Measurements from ENCODE around the gene ZNF362. TPM values are rescaled to one million over a fixed set of nuclear protein-coding genes. Genes with fewer than 3 reads are reported as not detected.
A peak's percentile ranks its signal among the peaks of the same experiment; 100 is the strongest.

Gene ZNF362
- total RNA-seq, 1 experiment from 2014 or later: 26.9 TPM

DNA sequence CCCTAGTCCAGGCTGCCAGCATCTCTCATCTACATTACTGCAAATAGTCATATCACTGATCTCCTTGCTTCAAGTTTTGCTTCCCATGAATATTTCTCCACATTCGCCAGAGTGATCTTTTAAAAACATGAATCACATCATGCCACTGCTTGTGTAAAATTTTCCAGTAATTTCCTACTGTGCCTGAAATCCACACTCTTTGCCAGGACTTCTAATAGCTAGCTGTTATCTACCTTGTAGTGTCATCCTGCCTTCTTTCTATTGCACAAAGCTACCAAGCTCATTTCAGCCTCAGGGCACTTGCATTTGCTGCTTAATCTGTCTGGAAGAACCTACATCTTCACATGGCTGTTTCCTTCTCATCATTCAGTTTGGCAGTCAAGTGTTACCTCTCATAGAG lies 33.9 kb upstream of the ZNF362 start:
- peak overlapping the region; percentile 36 for H3K27ac Mint-ChIP-seq (ENCODE audit: unreplicated experiment)
- H3K4me3 ChIP-seq (ENCODE audit: low read depth, low read length): no peak overlapping the region
- peaks cover 6% of the 10 kb centered on the region for H3K36me3 Mint-ChIP-seq (ENCODE audit: insufficient read depth, unreplicated experiment)
- no peaks in the 10 kb centered on the region for H3K27me3 Mint-ChIP-seq (ENCODE audit: insufficient read depth, unreplicated experiment)
- H3K36me3 ChIP-seq (ENCODE audit: control insufficient read depth, insufficient read depth, low read length): no peaks in the 10 kb centered on the region
- ChIA-PET CTCF (no interaction called here), POLR2A (no interaction called here)
- no TSS peak for BruUV-seq (replicated peaks)
- peaks cover 23% of the 10 kb centered on the region for H3K4me1 Mint-ChIP-seq (ENCODE audit: low read depth, unreplicated experiment)
- H3K9me3 Mint-ChIP-seq (ENCODE audit: unreplicated experiment): peaks cover 16% of the 10 kb centered on the region
- H3K27me3 ChIP-seq (replicated peaks; ENCODE audit: control insufficient read depth, insufficient read depth, low read length): no peaks in the 10 kb centered on the region
- peaks cover 6% of the 10 kb centered on the region; the same call in 1 of the 2 replicates for H3K9me3 ChIP-seq
- DNase-seq: no peak
- TF ChIP-seq, protein P1, sequence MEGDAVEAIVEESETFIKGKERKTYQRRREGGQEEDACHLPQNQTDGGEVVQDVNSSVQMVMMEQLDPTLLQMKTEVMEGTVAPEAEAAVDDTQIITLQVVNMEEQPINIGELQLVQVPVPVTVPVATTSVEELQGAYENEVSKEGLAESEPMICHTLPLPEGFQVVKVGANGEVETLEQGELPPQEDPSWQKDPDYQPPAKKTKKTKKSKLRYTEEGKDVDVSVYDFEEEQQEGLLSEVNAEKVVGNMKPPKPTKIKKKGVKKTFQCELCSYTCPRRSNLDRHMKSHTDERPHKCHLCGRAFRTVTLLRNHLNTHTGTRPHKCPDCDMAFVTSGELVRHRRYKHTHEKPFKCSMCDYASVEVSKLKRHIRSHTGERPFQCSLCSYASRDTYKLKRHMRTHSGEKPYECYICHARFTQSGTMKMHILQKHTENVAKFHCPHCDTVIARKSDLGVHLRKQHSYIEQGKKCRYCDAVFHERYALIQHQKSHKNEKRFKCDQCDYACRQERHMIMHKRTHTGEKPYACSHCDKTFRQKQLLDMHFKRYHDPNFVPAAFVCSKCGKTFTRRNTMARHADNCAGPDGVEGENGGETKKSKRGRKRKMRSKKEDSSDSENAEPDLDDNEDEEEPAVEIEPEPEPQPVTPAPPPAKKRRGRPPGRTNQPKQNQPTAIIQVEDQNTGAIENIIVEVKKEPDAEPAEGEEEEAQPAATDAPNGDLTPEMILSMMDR (IDR thresholded peaks at IDR 0.05; ENCODE audit: insufficient read depth in 1 of 2, low read depth in 1 of 2, low read length in 1 of 2, severe bottlenecking in 1 of 2, unreplicated experiment in 1 of 2): no peak
- peaks cover 33% of the 10 kb centered on the region for H3K4me1 ChIP-seq
- intact Hi-C loops (cut with micrococcal nuclease; ENCODE audit: unreplicated experiment): no loop called here
- no peak overlapping the region for H3K4me3 Mint-ChIP-seq (ENCODE audit: unreplicated experiment)

GRCh38 chr1:33224166-33224707 lies 32.1 kb upstream of the ZNF362 start:
- DNase-seq: no peak
- BruUV-seq (replicated peaks): no TSS peak
- ChIA-PET CTCF (no interaction called here), POLR2A (no interaction called here)
- Histone ChIP-seq H3K4me1 (peaks cover 29% of the 10 kb centered on the region), H3K27me3 (replicated peaks; ENCODE audit: control insufficient read depth, insufficient read depth, low read length) (no peaks in the 10 kb centered on the region), H3K4me3 (ENCODE audit: low read depth, low read length) (no peak overlapping the region), H3K36me3 (ENCODE audit: control insufficient read depth, insufficient read depth, low read length) (no peaks in the 10 kb centered on the region), H3K9me3 (peaks cover 6% of the 10 kb centered on the region; the same call in 1 of the 2 replicates)
- peaks cover 6% of the 10 kb centered on the region for H3K36me3 Mint-ChIP-seq (ENCODE audit: insufficient read depth, unreplicated experiment)
- no peak overlapping the region for H3K4me3 Mint-ChIP-seq (ENCODE audit: unreplicated experiment)
- H3K9me3 Mint-ChIP-seq (ENCODE audit: unreplicated experiment): peaks cover 16% of the 10 kb centered on the region
- H3K27ac Mint-ChIP-seq (ENCODE audit: unreplicated experiment): no peak overlapping the region
- intact Hi-C loops (cut with micrococcal nuclease; ENCODE audit: unreplicated experiment): no loop called here
- TF ChIP-seq, protein P1 (IDR thresholded peaks at IDR 0.05; ENCODE audit: insufficient read depth in 1 of 2, low read depth in 1 of 2, low read length in 1 of 2, severe bottlenecking in 1 of 2, unreplicated experiment in 1 of 2): no peak
- peaks cover 21% of the 10 kb centered on the region for H3K4me1 Mint-ChIP-seq (ENCODE audit: low read depth, unreplicated experiment)
- no peaks in the 10 kb centered on the region for H3K27me3 Mint-ChIP-seq (ENCODE audit: insufficient read depth, unreplicated experiment)

DNA sequence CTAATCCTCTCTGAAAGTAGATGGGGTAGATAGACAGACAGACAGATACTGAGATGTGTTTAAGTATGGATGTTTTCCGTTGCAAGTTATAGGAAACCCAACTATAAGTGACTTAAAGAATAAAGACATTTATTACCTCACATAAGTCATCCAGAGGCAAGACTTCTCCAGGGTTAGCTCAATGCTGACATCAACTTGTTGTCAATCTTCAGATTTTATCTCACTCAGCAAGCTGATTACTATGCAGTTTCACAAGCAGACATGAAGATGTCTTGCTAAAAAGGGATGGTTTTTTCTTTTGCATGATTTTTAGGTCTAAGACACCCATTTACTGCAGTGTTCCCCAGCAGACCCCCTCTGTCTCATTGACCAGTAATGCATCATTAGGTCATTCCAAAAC lies 30.7 kb upstream of the ZNF362 start:
- Histone ChIP-seq H3K36me3 (ENCODE audit: control insufficient read depth, insufficient read depth, low read length) (no peaks in the 10 kb centered on the region), H3K9me3 (peaks cover 6% of the 10 kb centered on the region; the same call in 1 of the 2 replicates), H3K4me3 (ENCODE audit: low read depth, low read length) (no peak overlapping the region), H3K4me1 (peaks cover 15% of the 10 kb centered on the region), H3K27me3 (replicated peaks; ENCODE audit: control insufficient read depth, insufficient read depth, low read length) (no peaks in the 10 kb centered on the region)
- CTCF ChIA-PET: no interaction called here
- H3K4me1 Mint-ChIP-seq (ENCODE audit: low read depth, unreplicated experiment): peaks cover 11% of the 10 kb centered on the region
- H3K36me3 Mint-ChIP-seq (ENCODE audit: insufficient read depth, unreplicated experiment): no peaks in the 10 kb centered on the region
- H3K9me3 Mint-ChIP-seq (ENCODE audit: unreplicated experiment): peaks cover 16% of the 10 kb centered on the region
- TF ChIP-seq, protein P1 (IDR thresholded peaks at IDR 0.05; ENCODE audit: insufficient read depth in 1 of 2, low read depth in 1 of 2, low read length in 1 of 2, severe bottlenecking in 1 of 2, unreplicated experiment in 1 of 2): no peak
- BruUV-seq (replicated peaks): no TSS peak
- H3K4me3 Mint-ChIP-seq (ENCODE audit: unreplicated experiment): no peak overlapping the region
- POLR2A ChIA-PET: no interaction called here
- no peak for DNase-seq
- no peak overlapping the region for H3K27ac Mint-ChIP-seq (ENCODE audit: unreplicated experiment)
- no peaks in the 10 kb centered on the region for H3K27me3 Mint-ChIP-seq (ENCODE audit: insufficient read depth, unreplicated experiment)
- intact Hi-C loops (cut with micrococcal nuclease; ENCODE audit: unreplicated experiment): no loop called here

All from Caco-2 (cell line).